8988T (cell line): ENCODE results near the gene ADRA2B.
"Not testable (repeated sequence)": the region's sequence is repeated elsewhere in the genome, so short reads cannot be mapped to it uniquely, and the experiment has no call there.

Source experiments
- DNase-seq: peaks from one replicate; pipeline ENCODE4 v3.0.0; 2011

The ADRA2B gene

DNA sequence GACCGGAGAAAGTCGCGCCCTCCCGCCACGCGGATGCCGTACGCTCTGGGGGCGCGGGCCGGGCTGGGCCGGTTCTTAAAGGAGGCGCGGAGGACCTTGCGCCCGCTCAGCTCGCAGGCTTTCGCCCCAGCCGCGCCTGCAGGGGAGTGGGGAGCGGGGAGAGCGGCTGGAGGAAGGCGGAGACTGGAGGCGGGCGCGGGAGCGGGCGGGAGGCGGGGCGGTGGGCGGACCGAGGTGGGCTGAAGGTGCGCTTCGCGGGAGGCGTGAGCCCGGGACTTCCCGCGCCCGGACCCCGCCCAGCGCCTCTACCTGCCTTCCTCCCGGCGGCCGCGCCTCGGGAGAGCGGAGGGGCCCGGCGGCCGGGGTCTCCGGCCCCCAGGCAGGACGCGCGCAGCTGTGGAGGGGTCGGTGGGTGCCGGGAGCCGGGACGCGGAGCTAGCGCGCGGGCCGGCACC is at the start of gene ADRA2B:
Gene ADRA2B (minus strand): TSS at position 148 of the 455 bp plus-strand sequence. CDS start 422 bp downstream, outside the sequence.
- DNase-seq: peak; percentile 81

DNA sequence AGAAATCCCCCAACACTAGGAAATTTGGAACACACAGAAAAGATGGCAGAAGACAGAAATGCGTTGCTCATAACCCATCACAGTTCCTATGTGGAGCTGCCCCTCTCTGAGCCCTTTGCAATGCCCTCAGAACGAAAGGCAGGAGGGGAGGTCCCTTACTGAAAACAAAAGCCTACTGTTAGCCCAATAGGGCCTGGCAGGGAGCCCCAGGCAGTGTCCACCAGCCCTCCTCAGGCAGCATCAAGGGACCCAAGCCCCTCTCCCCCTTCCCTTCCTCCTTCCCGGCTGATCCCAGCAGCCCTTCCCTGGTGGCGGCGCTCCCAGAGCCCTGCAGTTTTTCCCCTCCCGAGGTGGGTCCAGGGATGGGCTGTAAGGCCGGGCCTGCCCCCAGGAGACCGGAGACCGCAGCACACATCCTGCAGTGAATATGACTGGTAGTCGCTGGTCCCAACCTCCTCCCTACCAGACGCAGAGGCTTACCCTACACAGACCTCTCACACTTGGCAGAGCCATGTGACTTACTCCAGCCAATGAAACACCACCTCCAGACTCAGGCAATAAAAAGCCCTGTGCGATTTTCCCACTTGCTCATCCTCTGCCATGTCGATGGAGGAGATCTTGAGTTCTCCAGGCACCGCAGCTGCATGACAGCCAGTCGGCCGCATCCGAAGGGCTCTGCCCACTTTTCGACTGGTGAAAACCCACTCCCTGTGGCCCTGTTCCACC is 48.3 kb upstream of the ADRA2B start:
- DNase-seq: no peak

DNA sequence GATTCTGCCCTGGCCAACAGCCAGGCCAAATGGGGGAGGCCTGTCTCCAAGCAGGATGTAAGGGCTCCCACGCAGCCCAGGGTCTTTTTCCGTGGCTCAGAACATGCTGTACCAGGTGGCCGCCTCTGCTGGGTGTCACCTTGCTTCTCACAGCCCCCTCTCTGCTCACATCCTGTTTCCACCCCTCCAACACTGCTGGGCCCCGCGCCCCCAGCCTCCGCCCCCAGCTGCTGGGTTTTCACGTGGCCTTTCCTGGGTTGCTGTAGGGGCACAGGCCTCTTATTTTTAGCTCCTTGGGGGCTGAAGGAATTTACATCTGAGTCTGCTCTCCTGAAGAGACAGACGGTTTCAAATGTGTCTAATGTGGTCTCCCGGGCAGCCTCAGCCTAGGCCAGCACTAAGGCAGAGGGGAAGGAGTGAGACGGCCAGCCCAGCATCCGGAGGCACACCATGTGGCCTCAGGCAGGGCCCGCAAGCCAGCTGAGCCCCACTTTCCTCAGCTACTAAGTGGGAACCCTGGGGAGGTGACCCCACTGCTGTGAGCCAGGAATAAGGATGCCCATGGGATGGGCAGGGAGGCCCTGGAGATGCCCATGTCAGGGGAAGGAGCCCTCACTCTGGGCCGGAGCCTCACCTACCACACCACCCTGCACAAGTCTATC is 47.5 kb upstream of the ADRA2B start:
- DNase-seq: no peak

DNA sequence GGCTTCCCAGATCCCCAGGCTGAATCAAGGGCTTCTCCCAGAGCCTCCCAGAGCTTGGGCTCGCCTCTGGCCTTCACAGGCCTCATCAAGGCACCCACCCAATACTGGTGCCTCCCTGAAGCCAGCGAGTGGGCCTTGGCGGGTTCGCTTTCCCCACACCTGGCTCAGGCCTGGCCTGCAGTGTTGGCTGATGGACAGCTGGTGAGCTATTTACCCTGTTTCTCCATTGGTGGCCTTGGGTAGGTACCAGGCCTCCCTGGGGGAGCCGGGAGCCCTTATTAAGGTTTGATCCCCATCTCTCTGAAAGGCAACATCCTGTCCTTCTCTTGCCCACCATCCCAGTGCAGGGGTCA is 47.0 kb upstream of the ADRA2B start:
- DNase-seq: no peak

DNA sequence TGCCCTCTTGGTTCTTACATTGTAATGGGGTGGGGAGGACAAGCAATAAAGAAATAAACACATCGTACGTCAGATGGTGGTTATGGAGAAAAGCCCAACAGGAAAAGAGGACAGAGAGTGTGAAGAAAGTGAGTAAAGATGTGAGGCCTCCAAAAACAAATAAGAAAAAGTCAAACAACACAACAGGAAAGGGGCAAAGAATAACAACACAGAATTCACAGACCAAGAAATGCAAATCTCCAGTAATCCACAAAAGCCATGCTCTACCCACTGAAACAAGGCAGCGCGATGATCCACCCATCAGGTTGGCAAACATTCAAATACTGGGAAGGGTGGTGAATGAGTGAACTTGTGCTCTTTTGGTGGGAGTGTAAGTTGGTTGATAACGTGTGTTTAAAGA is 45.5 kb upstream of the ADRA2B start:
- no peak for DNase-seq

DNA sequence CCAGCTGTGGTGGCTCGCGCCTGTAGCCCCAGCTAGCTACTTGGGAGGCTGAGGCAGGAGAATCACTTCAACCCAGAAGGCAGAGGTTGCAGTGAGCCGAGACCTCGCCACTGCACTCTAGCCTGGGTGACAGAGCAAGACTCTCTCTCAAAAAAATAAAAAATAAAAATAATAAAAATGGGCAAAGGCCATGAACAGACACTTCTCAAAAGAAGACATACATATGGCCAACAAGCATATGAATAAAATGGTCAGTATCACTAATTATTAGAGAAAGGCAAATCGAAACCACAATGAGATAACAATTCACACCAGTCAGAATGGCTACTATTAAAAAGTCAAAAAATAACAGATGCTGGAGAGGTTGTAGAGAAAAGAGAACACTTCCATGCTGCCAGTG is 44.0 kb upstream of the ADRA2B start:
- DNase-seq: not testable (repeated sequence)

DNA sequence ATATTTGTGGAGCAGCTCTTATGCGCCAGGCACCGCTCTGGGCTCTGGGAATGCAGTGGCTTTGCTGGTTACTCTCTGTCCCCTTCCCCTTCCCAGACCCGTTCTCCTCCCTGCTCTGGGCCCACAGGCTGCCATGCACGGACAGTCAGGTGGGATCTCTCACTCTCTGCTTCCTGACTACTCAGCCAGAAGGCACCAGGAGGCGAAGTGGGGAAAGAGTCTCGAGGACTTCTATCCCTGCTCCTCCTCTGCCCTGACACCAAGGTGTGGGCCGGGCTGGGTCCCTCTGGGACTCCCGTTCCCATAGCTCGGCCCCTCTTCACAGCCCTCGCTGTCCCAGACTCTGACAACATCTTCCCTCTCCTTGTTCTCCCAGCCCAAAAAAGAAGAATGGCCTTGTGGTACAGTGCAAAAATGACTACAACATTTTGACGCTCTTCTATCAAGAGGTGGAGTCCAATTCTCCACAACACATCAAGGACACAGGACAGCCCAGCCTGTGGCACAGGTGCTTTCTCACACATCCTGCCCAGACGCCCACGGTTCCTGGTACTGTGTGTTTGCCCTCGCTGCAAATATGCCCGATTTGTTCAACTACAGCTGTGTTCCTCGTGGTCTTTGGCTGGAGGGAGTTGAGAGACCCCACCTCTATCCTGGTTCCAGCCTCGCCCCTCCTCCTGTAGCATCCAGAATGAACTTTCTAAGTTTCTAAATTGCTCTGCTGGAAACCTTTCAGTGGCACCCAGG is 42.9 kb upstream of the ADRA2B start:
- DNase-seq: no peak

DNA sequence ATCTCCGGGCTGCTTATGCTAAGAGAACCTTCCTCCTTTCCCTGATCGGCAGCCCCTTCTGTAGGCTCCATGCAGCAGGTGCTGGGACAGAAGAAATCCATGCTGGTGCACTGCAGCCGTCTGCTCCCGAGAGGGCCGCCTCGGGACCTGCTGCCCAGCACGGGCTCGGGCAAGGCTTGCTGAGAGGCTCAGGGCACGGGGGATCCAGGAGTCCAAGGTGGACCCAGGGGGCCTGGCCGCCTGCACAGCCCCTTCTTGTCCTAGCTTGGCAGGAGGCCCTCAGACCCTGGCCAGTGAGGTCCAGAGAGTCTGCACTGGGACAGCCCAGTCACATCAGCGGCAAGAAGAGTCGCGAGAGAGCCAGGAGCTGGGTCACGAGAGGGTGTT is 42.2 kb upstream of the ADRA2B start:
- DNase-seq: no peak

DNA sequence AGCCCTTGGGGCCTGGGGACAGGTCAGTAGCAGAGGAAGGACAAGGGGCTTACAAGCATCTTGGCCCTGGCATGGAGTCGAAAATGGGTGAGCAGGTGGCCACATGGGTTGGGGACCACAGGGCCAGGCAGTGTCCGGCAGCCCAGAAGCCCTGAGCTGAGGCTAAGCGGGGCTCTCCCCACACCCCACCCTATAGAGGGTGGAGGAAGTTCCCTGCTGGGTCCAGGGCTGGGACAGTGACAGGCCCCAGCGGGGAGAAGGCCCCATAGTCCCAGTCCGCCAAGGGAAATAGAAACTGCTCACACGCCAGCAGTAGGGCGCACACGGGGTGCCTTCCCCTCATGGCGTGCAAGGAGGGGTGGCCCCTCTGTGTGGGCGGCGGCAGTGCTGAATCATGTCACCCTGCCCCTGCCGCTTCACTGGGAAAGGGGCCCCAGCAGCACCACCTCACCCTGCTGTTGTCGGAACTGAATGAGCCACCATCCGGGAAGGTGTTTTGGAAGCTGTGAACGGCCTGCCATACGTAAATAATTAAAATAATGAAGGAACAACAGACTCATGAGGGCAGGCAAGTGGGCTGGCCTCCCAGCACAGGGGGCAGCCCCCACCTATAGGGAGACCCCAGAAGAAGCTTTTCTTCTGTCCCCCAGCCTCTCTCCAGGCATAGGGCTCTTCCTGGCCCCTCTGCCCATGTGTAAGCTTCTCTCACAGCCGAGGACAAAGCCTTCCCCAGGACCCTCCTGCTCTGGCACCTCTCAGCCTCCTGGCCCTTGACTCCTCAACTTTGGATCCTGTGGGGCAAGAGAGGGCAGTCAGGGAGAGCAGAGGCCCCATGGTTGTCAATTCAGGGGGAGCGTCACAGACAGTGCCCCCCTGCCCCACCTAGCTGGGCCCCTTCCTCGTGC is 41.5 kb upstream of the ADRA2B start:
- DNase-seq: no peak

DNA sequence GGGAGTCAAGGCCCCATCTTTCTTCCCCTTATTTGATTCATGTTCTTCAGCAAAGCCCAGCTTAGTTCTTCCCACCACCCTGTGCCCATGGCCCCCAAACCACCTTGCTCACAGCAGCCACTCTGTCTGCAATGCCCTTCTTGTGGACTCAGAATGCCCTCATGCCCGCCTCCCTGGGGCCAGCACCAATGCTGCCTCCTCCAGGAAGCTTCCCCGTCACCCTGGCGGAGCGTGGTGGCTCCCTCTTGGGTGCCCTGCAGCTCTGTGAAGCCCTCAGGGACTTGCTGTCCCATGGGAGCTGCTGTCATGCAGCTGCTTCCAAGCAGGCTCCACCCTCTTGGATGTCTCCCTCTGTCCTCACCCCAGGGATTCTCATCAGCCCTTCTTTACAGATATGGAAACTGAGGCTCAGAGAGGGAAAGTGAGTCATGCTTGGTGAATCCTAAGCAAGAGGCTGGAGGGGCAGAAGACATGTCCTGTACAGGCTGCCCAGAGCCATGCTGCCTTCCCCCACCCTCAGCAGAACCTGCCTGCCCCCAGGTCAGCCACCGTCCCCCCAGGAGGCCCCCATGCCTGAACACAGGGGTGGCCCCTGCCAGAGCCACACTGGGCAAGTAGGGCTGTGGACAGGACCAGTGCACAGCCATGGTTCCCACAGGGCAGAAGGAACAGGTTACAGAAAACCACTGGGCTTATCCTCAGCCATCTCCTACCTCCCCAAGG is 40.7 kb upstream of the ADRA2B start:
- no peak for DNase-seq

DNA sequence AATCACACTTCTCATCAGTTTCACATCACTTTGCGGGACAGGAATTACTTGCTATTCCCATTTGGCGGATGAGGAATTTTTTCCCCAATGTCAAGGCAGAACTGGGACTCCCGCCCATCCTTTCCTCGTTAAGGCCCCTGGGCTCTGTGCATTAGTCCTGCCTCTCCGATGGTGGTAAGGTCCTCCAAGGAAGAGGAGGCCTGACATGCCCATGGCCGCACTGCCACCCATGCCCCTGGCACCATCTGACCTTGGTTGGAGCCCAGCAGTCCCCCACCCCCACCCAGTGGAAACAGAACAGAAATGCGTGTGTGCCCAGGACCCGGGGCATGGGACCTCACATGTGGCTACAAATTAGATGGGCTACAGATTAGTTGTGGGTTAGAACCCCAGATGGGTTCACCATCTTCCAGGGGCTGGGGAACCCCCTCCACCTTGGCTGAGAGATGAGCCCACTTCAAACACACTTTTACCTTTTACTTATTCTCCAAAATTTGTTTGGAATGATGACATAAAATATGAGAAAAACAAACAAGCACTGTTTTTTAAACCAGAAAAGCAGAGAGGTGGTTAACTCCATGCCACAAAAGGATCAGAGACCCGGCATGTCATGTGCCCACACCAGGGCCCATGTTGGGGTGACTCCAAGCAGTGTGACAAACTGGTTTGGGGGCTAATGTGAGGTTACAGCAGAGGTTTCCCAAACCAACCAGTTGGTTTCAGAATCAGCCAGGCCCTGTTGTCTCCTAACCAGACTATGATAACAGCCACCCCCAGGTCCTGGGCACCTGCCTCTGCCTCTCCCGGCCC is 39.8 kb upstream of the ADRA2B start:
- no peak for DNase-seq

DNA sequence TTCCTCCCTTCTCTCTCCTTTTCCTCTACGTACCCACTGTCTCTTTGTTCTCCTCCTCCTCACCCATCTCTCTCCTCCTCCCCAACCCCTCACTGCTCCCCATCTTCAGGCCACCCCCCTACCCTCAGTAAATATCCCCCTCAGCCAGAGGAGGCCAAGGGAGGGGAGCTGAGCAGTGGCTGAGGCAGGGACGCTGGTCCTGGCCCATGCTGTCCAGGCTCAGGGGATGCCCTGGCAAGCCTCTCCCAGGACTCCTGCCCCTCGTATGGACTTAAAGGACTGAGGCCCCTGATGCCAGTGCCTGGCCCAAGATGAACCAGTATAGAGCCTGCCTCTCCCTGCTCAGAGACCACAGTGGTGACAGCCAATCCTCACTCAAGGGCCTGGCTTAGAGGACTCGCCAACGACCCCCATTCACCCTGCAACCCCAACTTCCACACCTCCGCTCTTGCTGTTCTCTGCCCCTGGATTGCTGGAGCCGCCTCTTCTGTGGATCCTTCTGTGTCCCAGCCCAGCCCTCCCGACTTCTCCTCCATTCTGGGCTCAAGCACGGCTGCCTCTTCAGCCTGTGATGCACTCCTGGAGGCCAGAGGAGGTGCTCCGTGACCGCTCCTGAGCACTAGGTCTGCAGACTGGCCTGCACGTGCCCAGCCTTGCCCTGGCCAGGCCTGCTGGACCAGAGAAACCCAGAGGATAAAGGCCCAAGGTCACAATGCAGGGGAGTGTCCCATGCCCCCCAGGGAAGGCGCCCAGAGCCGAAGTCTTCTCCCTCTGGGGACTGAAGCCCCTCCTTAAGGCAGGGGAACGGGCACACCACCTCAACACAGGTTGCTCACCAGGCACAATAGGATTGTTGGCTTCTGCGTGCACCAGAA is 38.4 kb upstream of the ADRA2B start:
- no peak for DNase-seq

DNA sequence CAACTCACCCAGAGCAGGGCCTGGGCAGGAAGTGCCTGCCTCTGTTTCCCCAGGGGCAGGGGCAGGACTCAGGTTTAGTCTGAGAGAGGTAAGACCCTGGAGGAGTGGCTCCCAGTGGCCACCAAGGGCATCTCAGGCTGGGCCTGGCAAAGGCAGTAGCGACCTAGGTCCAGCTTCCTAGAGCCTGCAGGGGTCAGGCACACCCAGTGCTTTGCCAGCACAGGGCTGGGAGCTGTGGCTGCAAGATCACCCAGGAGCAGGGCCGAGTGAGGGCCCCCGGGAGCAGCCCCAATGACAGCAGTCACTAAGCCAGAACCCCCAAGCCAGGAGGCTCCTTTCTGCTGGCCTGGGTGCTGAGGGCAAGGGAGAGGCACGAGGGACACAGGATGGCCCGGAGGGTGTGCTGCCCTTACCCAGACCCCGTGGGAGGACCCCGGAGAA is 37.6 kb upstream of the ADRA2B start:
- no peak for DNase-seq

DNA sequence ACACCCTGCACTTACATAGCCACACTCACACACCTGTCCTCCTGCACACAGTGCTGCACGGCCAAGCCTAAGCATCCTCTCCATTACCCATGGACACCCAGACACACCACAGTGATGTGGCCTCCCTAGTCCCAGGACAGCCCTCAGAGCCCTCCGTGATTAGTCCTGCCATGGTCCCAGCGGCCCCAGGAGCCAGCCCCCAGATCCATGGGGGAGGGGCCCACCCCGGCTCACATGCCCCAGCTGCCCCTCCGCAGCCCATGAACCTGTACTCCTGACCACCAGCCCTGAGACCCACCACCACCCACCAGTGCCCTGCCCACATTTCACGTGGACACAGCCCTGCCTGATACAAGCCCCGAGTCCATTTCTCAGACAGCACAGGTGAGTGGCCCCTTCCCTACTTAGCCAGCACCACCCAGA is 36.9 kb upstream of the ADRA2B start:
- DNase-seq: no peak

DNA sequence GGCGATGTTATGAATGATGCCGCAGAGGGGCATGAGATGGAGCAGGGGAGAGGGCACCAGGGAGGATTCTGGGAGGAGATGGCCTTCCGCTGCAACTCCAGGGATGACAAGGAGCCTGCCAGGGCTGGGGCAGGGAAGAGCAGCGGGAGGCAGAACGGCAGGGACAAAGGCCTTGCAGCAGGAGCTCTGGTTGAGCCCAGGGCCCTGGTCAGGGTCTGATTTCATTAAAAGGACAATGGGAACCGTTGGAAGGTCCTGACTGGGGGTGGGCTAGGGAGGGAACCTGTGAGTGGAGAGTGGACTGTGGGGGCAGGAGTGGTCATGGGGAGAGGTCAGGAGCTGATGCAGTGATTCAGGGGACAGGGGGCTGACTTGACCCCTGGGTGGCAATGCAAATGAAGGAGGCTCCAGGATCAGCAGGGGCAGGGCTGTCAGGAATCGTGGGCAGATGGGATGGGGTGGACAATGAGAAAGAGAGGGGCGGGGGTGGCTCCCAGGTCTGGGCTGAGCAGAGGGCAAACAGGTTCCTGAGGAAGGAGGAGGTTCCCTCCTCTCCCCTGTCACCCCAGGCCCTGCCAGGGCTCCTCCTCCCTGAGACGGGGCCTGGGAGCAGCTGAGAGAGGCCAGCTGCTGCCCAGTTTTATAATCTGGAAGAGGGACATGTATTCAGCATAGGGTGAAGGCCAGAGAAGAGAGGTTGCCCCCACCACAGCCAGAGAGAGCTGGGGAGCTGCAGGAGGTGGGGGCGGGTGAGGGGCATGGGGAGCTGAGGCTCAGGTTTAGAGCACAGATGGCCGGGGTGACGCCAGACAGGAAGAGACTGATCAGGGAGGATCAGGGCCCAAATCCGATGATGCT is 36.2 kb upstream of the ADRA2B start:
- DNase-seq: no peak

DNA sequence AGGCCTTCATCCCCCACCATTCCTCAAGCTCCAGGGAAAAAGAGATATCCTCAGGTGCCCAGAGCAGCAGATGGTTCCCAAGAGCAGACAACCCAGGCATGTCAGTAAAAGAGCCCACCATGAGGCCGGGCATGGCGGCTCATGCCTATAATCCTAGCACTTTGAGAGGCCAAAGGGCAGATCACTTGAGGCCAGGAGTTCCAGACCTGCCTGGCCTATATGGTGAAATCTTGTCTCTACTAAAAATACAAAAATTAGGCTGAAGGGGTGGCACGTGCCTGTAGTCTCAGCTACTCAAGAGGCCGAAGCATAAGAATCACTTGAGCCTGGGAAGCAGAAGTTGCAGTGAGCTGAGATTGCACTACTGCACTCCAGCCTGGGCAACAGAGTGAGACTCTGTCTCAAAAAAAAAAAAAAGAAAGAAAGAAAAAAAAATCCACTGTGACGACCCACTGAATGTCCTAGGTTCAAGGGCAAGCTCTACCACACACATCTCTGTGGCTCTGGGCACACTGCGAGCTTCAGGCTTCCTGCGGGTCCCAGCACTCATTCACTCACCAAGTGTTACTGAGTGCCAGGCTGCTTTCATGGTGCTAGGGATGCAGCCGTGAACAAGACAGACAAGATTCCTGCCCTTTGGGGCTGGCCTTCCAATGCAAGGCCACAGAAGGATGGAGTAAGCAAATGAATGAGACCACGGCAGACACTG is 35.4 kb upstream of the ADRA2B start:
- no peak for DNase-seq

DNA sequence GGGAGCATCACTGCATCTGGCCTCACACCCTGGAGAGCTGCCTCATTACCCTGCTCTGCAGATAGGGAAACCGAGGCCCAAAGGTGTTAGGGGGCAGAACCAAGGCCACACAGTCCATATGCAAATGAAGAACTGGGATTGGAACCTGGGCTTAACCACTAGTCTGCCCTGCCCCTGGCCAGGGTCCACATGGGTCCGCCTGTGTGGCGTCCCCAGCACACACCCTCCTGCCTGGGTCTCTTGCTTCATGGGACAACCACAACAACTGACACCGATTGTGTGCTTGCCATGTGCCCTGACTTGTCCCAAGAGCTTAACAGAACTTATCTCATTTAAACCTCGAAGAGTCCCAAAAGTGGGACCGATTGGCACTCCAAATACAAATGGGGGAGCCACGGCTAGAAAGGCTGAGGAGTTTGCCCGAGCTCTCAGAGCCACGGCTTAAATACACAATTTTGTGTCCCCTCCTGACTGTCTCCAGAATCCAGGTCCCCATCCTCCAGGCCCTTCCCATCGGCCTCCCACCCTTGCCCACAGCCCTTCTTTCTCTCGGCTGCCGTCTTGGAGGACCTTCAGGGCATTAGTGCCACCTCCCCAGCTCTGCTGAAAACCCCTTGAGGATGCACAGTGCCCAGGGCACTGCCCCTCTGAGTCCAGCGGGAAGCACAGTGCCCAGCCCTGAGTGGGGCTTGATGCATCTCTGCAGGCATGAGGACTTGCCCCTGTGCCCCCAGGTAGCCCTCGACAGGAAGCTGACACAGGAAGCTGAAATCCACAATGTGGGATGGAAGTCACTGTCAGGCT is 34.6 kb upstream of the ADRA2B start:
- DNase-seq: no peak
